ENCODE measurements around the gene PEAK1.
"Not testable (repeated sequence)": the region's sequence is repeated elsewhere in the genome, so short reads cannot be mapped to it uniquely, and the experiment has no call there.

- TF ChIP-seq CTCF, POLR2A, POLR2AphosphoS5 (IDR thresholded peaks at IDR 0.05): not testable (repeated sequence)
Measured at GRCh38 chr15:77156000-77156399, 263.9 kb downstream of the PEAK1 start.
